Trophoblast cell (in vitro differentiated cells and primary cell): Measurements from ENCODE around the gene VAV3.

ENCODE experiments used
- DNase-seq, 2 donors: peaks; one replicate each; pipeline ENCODE4 v3.0.0-alpha.2; 2016
- H2AFZ ChIP-seq: 2 replicates; pipeline ENCODE4 v1.6.1; 2013; ENCODE audit warnings: low read length, moderate library complexity, mild to moderate bottlenecking; ENCODE audit not compliant: insufficient read depth, poor library complexity
- H2AK5ac ChIP-seq: 2 replicates; pipeline ENCODE4 v1.6.1; 2013; ENCODE audit warnings: mild to moderate bottlenecking, low read length
- H2BK120ac ChIP-seq: 2 replicates; pipeline ENCODE4 v1.6.1; 2013; ENCODE audit warnings: low read length, mild to moderate bottlenecking, moderate library complexity; ENCODE audit not compliant: insufficient read depth, poor library complexity
- H2BK12ac ChIP-seq: 2 replicates; pipeline ENCODE4 v1.6.1; 2013; ENCODE audit warnings: mild to moderate bottlenecking, low read length, moderate library complexity
- H2BK5ac ChIP-seq: 2 replicates; pipeline ENCODE4 v1.6.1; 2013; ENCODE audit warnings: low read length, low read depth, moderate library complexity, mild to moderate bottlenecking; ENCODE audit not compliant: poor library complexity
- H3K14ac ChIP-seq: 2 replicates; pipeline ENCODE4 v1.6.1; 2013; ENCODE audit warnings: mild to moderate bottlenecking, low read length
- H3K18ac ChIP-seq: 2 replicates; pipeline ENCODE4 v1.6.1; 2013; ENCODE audit warnings: mild to moderate bottlenecking, low read length
- H3K23ac ChIP-seq: 2 replicates; pipeline ENCODE4 v1.6.1; 2013; ENCODE audit warnings: low read length
- H3K27ac ChIP-seq: 2 replicates; pipeline ENCODE4 v1.5.1; 2013; ENCODE audit warnings: low read depth, mild to moderate bottlenecking, inconsistent platforms, low read length, moderate library complexity
- H3K27me3 ChIP-seq: 2 replicates; pipeline ENCODE4 v1.6.1; 2013; ENCODE audit warnings: inconsistent platforms, mild to moderate bottlenecking, low read length, moderate library complexity; ENCODE audit not compliant: insufficient read depth
- H3K36me3 ChIP-seq, 2 experiments: 1 replicate in 1 of 2; 2 replicates in 1 of 2; pipeline ENCODE4 v1.6.1; 2013; ENCODE audit warnings: low read length in 2 of 2, mild to moderate bottlenecking in 2 of 2, moderate library complexity in 1 of 2; ENCODE audit not compliant: insufficient read depth in 2 of 2, control insufficient read depth in 1 of 2
- H3K4ac ChIP-seq: 2 replicates; pipeline ENCODE4 v1.6.1; 2013; ENCODE audit warnings: low read depth, mild to moderate bottlenecking, low read length, moderate library complexity
- H3K4me1 ChIP-seq, 2 experiments: 1 replicate in 1 of 2; 2 replicates in 1 of 2; pipeline ENCODE4 v1.6.1; 2013; ENCODE audit warnings: low read length in 2 of 2, mild to moderate bottlenecking in 2 of 2, moderate library complexity in 1 of 2; ENCODE audit not compliant: insufficient read depth in 2 of 2, control insufficient read depth in 1 of 2
- H3K4me2 ChIP-seq: 2 replicates; pipeline ENCODE4 v1.6.1; 2013; ENCODE audit warnings: inconsistent platforms, mild to moderate bottlenecking, low read length, moderate library complexity
- H3K4me3 ChIP-seq: 2 replicates; pipeline ENCODE4 v1.5.1; 2013; ENCODE audit warnings: mild to moderate bottlenecking, low read depth, low read length, inconsistent platforms
- H3K79me1 ChIP-seq: one replicate; pipeline ENCODE4 v1.6.1; 2013; ENCODE audit warnings: low read length
- H3K79me2 ChIP-seq: 2 replicates; pipeline ENCODE4 v1.6.1; 2013; ENCODE audit warnings: low read length, mild to moderate bottlenecking; ENCODE audit not compliant: control insufficient read depth, insufficient read depth, poor library complexity
- H3K9ac ChIP-seq: 2 replicates; pipeline ENCODE4 v1.6.1; 2013; ENCODE audit warnings: mild to moderate bottlenecking, low read length
- H3K9me3 ChIP-seq: 2 replicates; pipeline ENCODE4 v1.6.1; 2013; ENCODE audit warnings: low read depth, mild to moderate bottlenecking, control low read depth, inconsistent platforms, low read length; ENCODE audit not compliant: insufficient read depth
- H4K12ac ChIP-seq: 2 replicates; pipeline ENCODE4 v1.6.1; 2013; ENCODE audit warnings: low read depth, mild to moderate bottlenecking, low read length, moderate library complexity
- H4K8ac ChIP-seq: 2 replicates; pipeline ENCODE4 v1.6.1; 2013; ENCODE audit warnings: low read depth, mild to moderate bottlenecking, low read length, moderate library complexity
- H4K91ac ChIP-seq: one replicate; pipeline ENCODE4 v1.6.1; 2013; ENCODE audit warnings: low read depth, mild to moderate bottlenecking, low read length, moderate library complexity
- WGBS: extraction: QIAGEN DNeasy Blood & Tissue Kit; methylation state at CpG from one replicate; pipeline ENCODE4 v1.1.7; 2013; ENCODE audit warnings: missing lambda C conversion rate; ENCODE audit not compliant: insufficient read length, insufficient coverage; ENCODE audit errors: extremely low coverage; 5-methylcytosine and 5-hydroxymethylcytosine counted together

Gene VAV3

GRCh38 chr1:107695341-107695740 is 269.6 kb downstream of the VAV3 start:
- Histone ChIP-seq H3K36me3 (no peaks in the 10 kb centered on the region), H3K23ac (no peak overlapping the region), H3K27me3 (no peaks in the 10 kb centered on the region), H3K27ac (no peak overlapping the region), H2BK120ac (no peak overlapping the region), H2BK12ac (no peak overlapping the region), H4K91ac (no peak overlapping the region), H2AFZ (no peak overlapping the region), H3K79me1 (peaks cover under 1% of the 10 kb centered on the region), H2BK5ac (no peak overlapping the region), H3K9ac (no peak overlapping the region), H3K4me3 (no peak overlapping the region), H4K8ac (no peak overlapping the region), H3K79me2 (no peaks in the 10 kb centered on the region), H3K4me1 (peaks cover 0 to under 1% of the 10 kb centered on the region in 2 experiments), H3K18ac (no peak overlapping the region), H3K4me2 (no peak overlapping the region), H3K9me3 (no peaks in the 10 kb centered on the region), H2AK5ac (no peak overlapping the region), H4K12ac (no peak overlapping the region), H3K14ac (no peak overlapping the region), H3K4ac (no peak overlapping the region)
- no CpG with 5 or more reads among the region's 3 CpGs for WGBS
- no peak for DNase-seq

GRCh38 chr1:107692580-107693345 is 272.2 kb downstream of the VAV3 start:
- Histone ChIP-seq H3K79me2 (no peaks in the 10 kb centered on the region), H3K9me3 (no peaks in the 10 kb centered on the region), H4K8ac (no peak overlapping the region), H2BK5ac (no peak overlapping the region), H3K9ac (no peak overlapping the region), H3K4me1 (peaks cover 4 to 6% of the 10 kb centered on the region in 2 experiments), H3K79me1 (peaks cover 10% of the 10 kb centered on the region), H2BK12ac (no peak overlapping the region), H3K4me2 (no peak overlapping the region), H3K27me3 (no peaks in the 10 kb centered on the region), H3K4me3 (no peak overlapping the region), H3K18ac (no peak overlapping the region), H3K36me3 (no peaks in the 10 kb centered on the region), H3K14ac (no peak overlapping the region), H3K4ac (no peak overlapping the region), H3K27ac (no peak overlapping the region), H4K91ac (no peak overlapping the region), H2AK5ac (no peak overlapping the region), H2BK120ac (no peak overlapping the region), H2AFZ (no peak overlapping the region), H4K12ac (no peak overlapping the region), H3K23ac (no peak overlapping the region)
- WGBS: no CpG with 5 or more reads among the region's 8 CpGs
- DNase-seq: peak in 1 of 2 donors; percentile 37

- Histone ChIP-seq H2BK5ac (no peak overlapping the region), H2BK12ac (no peak overlapping the region), H2AFZ (no peak overlapping the region), H3K18ac (no peak overlapping the region), H4K8ac (no peak overlapping the region), H3K23ac (no peak overlapping the region), H3K27me3 (no peaks in the 10 kb centered on the region), H3K14ac (no peak overlapping the region), H3K79me1 (peaks cover 10% of the 10 kb centered on the region), H4K91ac (no peak overlapping the region), H3K4me3 (no peak overlapping the region), H3K4ac (no peak overlapping the region), H4K12ac (no peak overlapping the region), H2BK120ac (no peak overlapping the region), H3K4me2 (no peak overlapping the region), H3K79me2 (no peaks in the 10 kb centered on the region), H3K27ac (no peak overlapping the region), H3K9ac (no peak overlapping the region), H3K9me3 (no peaks in the 10 kb centered on the region), H3K36me3 (no peaks in the 10 kb centered on the region), H2AK5ac (no peak overlapping the region), H3K4me1 (peaks cover 4 to 6% of the 10 kb centered on the region in 2 experiments)
- DNase-seq: peak; percentile 61 to 83
Observed at GRCh38 chr1:107691540-107691939, 273.4 kb downstream of the VAV3 start.

GRCh38 chr1:107690491-107690890 is 274.5 kb downstream of the VAV3 start:
- H2BK12ac ChIP-seq: peak overlapping the region; percentile 27
- no peak overlapping the region for H2AFZ ChIP-seq
- peaks cover 10% of the 10 kb centered on the region for H3K79me1 ChIP-seq
- peaks cover 4 to 6% of the 10 kb centered on the region in 2 experiments for H3K4me1 ChIP-seq
- H3K4ac ChIP-seq: no peak overlapping the region
- no peaks in the 10 kb centered on the region for H3K79me2 ChIP-seq
- H3K23ac ChIP-seq: no peak overlapping the region
- no peak overlapping the region for H3K27ac ChIP-seq
- H3K27me3 ChIP-seq: no peaks in the 10 kb centered on the region
- H2BK120ac ChIP-seq: peak overlapping the region; percentile 18
- no peak overlapping the region for H3K4me2 ChIP-seq
- H2BK5ac ChIP-seq: no peak overlapping the region
- H3K9ac ChIP-seq: no peak overlapping the region
- no CpG with 5 or more reads among the region's 2 CpGs for WGBS
- no peak overlapping the region for H2AK5ac ChIP-seq
- no peak overlapping the region for H3K18ac ChIP-seq
- H3K14ac ChIP-seq: no peak overlapping the region
- no peak overlapping the region for H3K4me3 ChIP-seq
- H3K36me3 ChIP-seq: no peaks in the 10 kb centered on the region
- no peaks in the 10 kb centered on the region for H3K9me3 ChIP-seq
- no peak overlapping the region for H4K12ac ChIP-seq
- H4K8ac ChIP-seq: no peak overlapping the region
- no peak for DNase-seq
- no peak overlapping the region for H4K91ac ChIP-seq
